NCI-H1417 (cell line): ENCODE data around the gene ONECUT1.
"Not testable (repeated sequence)": the region's sequence is repeated elsewhere in the genome, so short reads cannot be mapped to it uniquely, and the experiment has no call there.

Source experiments
- DNase-seq, 3 experiments: peaks; one replicate each; lab custom pipeline; 2025; lab: John Stamatoyannopoulos, UW

Gene ONECUT1

DNA sequence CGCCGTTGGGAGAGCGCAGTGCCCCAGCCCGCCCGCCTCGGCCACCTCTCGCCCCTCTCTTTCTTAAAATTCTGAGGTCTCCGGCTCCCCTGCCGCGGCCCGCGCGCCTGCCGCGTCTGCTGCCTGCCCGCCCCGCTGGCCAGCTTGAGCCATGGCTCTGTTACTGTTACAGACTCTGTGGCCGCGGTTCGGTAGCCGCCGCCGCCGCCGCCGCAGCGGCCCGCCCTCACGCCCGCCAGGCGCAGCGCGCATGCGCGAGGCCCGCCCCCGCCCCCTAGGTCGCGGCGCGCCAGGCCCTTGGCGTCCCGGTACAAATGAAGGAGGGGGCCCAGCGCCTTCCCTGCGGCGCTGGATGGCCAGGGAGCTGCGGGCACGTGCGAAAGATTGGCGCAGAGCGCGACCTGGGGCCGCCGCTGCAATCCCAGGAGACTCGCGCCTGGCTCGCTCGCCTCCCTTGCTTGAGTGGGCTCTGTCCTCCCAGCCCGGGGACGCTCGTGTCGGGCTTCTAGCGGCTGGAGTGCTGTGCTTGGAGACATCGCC is at the start of gene ONECUT1:
Gene ONECUT1 (minus strand): TSS at position 168 of the 540 bp plus-strand sequence. CDS start 452 bp downstream, outside the sequence.
- DNase-seq, result peak; percentile 60 to 74 (median 69)

GRCh38 chr15:52834379-52834778 is 44.2 kb upstream of the ONECUT1 start:
- DNase-seq, result no peak

GRCh38 chr15:52824169-52824942 is 34.2 kb upstream of the ONECUT1 start:
- DNase-seq, result not testable (repeated sequence)

- no peak for DNase-seq
Measured at GRCh38 chr15:52822475-52822874, 32.3 kb upstream of the ONECUT1 start.

DNA sequence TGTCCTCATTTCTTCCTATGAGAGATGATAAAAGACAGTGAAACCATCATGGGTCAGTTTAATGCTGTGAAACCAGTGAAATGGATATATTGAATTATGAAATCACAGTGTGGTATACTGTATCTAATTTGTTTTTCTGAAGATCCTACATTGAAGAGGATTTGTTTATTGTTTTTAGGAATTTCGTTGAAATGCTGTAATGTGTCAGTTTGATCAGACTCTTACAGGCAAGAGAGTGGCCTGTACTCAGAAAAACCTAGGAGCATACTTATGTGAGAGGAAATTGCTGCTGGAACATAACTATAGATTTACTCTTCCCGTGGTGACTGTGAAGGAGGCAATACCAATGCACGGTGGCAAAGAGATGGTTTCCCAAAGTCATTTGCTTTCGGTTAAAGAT is 29.1 kb upstream of the ONECUT1 start:
- no peak for DNase-seq

DNA sequence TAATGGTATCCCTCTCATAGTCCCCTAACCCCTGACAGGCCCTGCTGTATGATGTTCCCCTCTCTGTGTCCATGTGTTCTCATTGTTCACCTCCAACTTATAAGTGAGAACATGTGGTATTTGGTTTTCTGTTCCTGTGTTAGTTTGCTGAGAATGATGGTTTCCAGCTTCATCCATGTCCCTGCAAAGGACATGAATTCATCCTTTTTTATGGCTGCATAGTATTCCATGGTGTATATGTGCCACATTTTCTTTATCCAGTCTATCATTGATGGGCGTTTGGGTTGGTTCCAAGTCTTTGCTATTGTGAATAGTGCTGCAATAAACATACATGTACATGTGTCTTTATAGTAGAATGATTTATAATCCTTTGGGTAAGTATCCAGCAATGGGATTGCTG is 25.8 kb upstream of the ONECUT1 start:
- DNase-seq, result not testable (repeated sequence)

DNA sequence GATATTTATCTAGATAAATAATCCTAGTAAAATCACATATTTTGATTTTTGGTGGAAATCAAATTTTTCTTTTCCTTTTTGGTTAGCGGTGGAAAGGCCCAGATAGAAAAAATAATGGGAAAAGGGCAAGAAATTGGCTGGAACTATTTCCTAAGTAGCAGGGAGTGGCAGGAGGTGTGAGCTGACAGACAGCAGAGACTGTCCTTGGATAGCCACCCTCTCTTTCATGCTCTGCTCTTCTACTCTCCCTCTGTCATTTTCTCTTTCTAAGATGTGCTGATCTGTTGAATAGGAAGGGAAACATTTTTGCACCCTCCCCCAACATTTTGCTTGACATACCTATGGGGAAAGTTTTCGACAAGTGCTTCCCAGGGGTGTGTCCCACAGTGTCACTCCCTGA is 18.9 kb upstream of the ONECUT1 start:
- DNase-seq, result no peak

- DNase-seq, result no peak
Measured at GRCh38 chr15:52808441-52808840, 18.3 kb upstream of the ONECUT1 start.

- DNase-seq, result no peak
Measured at GRCh38 chr15:52806284-52806655, 16.1 kb upstream of the ONECUT1 start.

DNA sequence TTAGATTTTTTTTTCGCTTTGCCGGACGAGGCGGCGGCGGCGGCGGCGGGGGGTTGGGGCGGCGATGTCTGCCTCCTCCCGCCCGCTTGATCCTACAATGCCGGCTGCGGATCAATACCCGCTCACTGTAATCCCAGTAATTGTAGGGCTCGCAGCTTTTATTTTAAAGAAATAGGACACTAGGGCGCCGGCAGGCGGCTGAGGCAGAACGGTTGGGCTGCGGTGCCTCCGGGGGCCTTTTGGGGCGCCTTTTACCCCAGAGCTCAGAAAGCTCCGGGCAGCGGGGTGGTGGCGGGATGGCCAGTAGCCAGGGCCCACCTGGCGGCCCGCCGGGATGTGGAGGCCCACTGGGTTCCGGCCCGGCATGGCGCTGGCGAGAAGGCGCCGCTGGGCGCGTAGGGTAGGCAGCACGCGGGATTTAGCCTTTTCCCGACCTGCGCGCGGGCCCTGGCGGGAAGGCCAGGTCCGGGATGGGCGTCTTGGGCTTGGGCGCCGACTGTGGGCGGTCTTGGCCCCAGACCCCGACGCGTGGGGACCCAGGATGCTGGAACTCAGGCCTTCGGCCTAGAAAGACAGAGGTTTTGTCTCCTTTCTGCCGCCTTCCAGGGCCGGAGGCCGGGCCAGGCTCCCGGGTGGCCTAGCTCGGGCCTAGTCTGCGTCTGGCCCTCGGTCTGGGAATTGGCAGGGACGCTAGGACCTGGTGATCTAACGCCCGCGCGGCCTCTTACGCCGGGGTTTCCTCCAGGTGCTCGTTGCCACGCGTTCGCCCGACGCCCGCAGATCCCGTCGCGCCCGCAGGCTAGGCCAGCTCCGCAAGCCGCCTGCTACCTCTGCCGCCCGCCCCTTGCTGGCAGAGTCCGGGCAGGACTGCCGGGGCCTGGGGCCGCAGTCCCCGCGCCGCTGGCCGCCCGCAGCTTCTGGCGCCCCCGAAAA is 15.5 kb upstream of the ONECUT1 start:
- DNase-seq, result no peak

- DNase-seq, result peak in 2 of 3 experiments; percentile 50 to 51
Measured at GRCh38 chr15:52804526-52805081, 14.5 kb upstream of the ONECUT1 start.

DNA sequence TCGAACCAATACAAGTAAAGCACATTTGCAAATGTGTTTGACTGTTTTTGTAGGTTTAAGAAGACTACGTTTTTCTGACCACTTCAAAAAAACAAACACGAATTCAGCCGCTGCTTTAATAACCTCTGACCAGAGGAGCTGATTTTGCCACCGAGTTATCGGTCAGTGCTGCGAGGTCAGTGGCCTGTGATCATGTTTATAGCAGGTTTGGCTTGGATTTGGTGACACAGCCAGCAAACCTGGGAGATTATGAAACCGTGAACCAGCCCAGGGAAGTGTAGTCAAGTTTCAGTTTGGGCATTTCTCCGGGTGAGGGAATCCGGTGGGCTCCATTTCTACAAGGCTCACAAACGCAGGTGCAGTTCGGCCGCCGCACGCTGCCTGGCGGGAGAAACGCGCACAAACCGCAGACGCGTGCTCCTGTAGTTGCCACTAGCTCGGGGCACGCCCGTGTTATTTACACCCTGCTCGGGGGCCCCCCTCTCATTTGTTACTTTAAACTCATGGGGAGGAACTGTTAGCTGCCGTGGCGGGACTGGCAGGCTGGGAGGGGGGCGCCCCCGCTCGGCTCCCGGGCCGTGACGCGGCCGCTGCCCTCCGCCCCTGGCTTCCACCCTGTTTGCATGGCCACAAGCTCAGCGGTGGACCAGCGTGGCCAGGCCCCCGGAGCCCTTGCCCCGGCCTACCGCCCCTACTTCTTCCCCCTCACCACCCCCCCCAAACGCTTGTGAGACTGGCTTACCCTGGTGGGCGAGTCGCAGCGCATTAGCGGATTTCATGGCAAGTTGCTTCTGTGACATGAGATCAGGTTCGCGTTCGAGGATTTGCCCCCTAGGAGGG is 13.6 kb upstream of the ONECUT1 start:
- peak in 1 of 3 experiments; percentile 31 for DNase-seq

- DNase-seq, result no peak
Measured at GRCh38 chr15:52803108-52803466, 13.0 kb upstream of the ONECUT1 start.

GRCh38 chr15:52802110-52802509 is 12.0 kb upstream of the ONECUT1 start:
- no peak for DNase-seq

DNA sequence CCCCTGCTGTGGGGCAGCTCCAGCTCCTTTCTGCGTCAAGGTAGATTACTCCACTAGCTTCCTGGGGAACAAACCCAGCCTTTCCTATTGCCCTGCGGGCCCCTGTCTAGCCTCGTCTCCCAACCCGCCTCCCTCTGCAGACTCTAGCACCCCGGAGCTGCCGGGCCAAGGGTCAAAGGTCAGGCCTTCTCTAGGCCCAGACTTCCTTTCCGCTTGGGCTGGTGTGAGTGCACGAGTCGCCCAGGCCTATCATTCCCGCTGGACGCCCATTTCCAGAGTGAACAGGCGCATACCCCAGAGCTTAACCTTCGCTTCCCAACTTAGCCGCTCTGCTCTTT is 11.6 kb upstream of the ONECUT1 start:
- no peak for DNase-seq

DNA sequence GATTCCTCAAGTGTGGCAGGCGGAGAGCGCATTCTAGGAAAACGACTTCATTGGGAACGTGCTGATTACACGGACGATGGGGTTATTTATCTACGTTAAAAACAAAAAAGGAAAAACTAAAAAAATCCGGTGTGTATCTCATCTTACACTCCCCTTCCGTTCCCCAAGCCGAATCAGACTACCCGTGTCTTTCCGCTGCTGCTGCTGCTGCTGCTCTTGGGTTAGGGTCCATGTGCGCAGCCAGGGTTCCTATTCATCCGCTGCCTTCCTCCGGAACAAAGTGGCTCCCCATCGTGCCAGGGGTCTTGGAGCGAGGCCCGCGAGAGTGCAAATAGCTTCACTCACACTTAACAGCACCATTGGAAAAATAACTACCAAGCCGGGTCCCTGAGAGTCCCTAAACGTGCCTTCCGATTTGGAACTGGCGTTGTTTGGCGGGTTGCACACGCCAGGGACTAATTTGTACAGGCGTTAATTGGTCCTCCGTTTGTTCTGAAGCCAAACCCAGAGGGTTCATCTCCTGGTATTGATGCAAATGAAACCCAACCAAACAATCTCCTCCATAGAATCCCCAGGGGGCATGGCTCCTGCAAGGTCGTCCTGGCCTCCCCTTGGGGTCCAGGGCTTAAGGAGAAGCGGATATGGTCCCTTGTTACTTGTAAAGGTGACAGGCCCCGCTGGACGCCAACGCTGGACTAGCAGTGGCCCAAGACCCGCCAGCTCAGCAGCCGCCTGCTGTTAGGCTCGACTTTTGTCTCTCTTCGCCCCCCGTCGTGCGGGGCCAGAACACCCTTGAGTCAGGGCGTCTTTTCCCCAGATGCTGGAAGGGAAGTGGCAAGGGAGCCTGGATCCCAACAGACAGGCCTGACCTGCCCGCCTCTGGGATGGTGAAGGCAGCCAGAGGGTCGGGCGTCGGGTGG is 11.0 kb upstream of the ONECUT1 start:
- DNase-seq, result no peak

DNA sequence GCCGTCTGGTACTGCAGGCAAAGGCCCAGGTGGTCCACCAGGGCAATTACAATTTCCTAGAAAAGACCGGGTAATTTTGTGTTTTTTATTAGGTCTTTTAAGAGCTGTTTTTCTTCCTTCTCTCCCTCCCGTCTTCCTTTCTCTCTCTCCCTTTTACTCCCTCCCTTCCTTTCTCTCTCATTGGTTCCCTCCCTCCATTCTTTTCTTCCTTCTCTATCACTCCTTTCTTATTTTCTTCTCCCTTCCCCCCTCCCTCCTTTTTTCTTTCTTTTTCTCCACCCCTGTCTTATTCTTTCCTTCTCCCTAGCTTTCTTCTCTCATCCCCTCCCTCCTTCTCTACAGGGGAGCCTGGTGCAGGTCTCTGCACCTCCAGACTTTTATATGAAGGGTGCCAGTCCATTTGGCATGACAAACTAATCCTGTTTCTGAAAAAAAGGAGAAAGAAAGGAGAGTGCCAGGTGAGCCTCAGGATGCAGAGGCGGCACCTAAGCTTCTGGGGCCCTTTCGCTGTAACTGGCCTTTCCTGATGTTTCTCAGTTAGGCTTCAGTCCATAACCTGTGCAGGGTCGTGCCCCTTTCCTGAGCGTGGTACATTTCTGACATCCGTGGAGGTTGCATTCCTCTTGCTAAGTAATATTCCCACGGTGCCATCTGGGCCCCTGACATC is 9.1 kb upstream of the ONECUT1 start:
- no peak for DNase-seq

DNA sequence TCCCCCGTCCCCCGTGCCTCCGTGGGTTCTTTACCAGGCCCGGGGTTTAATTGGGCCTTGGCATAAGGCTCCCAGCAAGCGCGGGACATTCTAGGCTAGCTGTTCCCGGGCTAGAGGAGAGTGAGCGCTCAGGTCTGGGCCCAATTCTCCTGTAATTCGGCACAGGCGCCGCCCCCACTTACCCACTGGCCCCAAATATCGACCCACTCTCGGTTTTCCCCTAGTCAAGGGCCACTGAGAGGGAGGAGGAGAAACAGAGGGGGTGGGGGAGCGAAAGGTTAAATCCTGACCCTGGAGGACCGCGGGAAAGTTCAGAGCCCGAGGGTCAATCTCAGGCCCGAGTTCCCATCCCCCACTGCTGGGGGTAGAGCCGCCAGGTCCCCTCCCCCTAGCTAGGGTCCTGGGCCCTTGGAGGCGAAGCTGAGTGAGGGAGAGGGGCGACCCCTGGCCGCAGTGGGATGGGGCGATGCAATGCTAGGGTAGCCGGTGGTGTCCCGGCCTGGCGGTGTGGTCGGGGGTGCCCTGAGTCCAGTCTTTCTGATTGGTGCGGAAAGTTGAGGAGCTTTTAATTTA is 8.5 kb upstream of the ONECUT1 start:
- no peak for DNase-seq

DNA sequence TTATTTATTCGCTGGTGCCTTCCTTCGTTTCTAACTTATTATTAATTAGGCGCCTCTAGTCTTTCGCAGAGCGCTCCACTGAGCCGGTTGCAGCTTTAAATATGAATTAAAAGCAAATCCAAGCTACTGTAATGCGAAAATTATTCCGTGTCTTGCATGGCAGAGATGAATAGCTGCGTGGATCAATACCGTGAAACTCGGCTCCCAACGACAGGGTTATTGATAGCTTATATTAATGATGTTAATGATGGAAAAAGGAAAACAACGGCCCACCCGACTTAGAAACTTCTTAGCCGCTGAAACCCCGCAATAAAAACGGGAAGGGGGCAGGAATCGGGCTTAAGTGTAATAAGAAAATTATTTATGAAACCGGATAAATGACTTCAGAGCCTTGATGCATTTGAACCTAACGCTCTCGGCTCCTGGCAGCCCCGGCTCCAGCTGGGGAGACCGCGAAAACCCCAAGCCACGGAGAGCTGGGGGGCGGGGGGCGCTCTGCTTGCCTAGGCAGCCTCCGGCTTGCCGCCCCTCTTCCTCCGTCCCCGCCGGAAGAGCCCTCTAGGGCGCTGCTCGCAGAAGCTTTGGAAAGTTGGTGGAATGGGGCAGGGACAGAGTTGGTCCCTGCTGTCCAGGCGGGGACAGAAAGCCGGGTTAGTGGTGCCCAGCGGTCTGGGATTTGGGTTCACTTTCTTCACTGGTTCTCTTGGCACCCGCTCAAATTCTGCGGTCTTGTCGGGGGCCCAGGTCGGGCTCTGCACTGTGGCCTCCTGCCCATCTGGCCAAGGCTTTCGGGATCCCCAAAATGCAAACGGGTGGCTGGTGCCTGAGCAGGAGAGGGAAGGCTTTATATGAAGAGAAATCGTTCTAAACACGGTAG is 7.7 kb upstream of the ONECUT1 start:
- DNase-seq, result no peak
